HAP-1 (cell line): Measurements from ENCODE around the gene MARK1.
A peak's percentile ranks its signal among the peaks of the same experiment; 100 is the strongest.

Experiments used
- DNase-seq, 2 experiments: peaks; one replicate each; pipeline ENCODE4 v3.0.0-alpha.2; 2016 to 2020; ENCODE audit warnings: low spot score in 2 of 2
- H3K27me3 ChIP-seq: fragments of 250-450 bp; sonication (Bioruptor Pico); 2 replicates; pipeline ENCODE4 v1.5.1; 2020; ENCODE audit warnings: low read depth, mild to moderate bottlenecking, moderate library complexity
- H3K36me3 ChIP-seq: fragments of 250-450 bp; sonication (Bioruptor Pico); replicated peaks from 2 replicates; pipeline ENCODE4 v1.5.1; 2020; ENCODE audit warnings: mild to moderate bottlenecking
- H3K4me1 ChIP-seq: fragments of 250-450 bp; sonication (Bioruptor Pico); 2 replicates; pipeline ENCODE4 v1.5.1; 2020; ENCODE audit warnings: mild to moderate bottlenecking
- H3K4me3 ChIP-seq: fragments of 250-450 bp; sonication (Bioruptor Pico); 2 replicates; pipeline ENCODE4 v1.5.1; 2020; ENCODE audit warnings: mild to moderate bottlenecking, moderate library complexity
- H3K9me3 ChIP-seq: fragments of 250-450 bp; sonication (Bioruptor Pico); 2 replicates; pipeline ENCODE4 v1.5.1; 2020; ENCODE audit warnings: mild to moderate bottlenecking, moderate library complexity
- in situ Hi-C: fragments of 300-500 bp; cut with MboI; formaldehyde crosslinking; loops from 3 replicates; pipeline ENCODE4 v1.14.3; 2020; ENCODE audit warnings: low sequenced_read_pairs, inconsistent platforms, mixed read lengths

The MARK1 gene

GRCh38 chr1:220527908-220528678 is at the start of gene MARK1:
Gene MARK1, plus strand, starts transcription at chr1:220528136. Its CDS starts 687 bp downstream, at chr1:220528823.
- peak; percentile 75 to 88 for DNase-seq
- H3K27me3 ChIP-seq: no peaks in the 10 kb centered on the region
- peaks cover 18% of the 10 kb centered on the region for H3K4me1 ChIP-seq
- in situ Hi-C loops: no loop called here
- H3K36me3 ChIP-seq: no peaks in the 10 kb centered on the region
- H3K4me3 ChIP-seq: peak within 1 kb of the TSS; percentile 72
- H3K9me3 ChIP-seq: no peaks in the 10 kb centered on the region

GRCh38 chr1:220483700-220484099 is 44.2 kb upstream of the MARK1 start:
- in situ Hi-C loops: no loop called here
- no peaks in the 10 kb centered on the region; the same call in 1 of the 2 replicates for H3K27me3 ChIP-seq
- no peaks in the 10 kb centered on the region for H3K36me3 ChIP-seq
- no peaks in the 10 kb centered on the region for H3K4me1 ChIP-seq
- no peak for DNase-seq
- no peak overlapping the region for H3K4me3 ChIP-seq
- no peaks in the 10 kb centered on the region for H3K9me3 ChIP-seq

GRCh38 chr1:220484135-220484534 is 43.8 kb upstream of the MARK1 start:
- DNase-seq: no peak
- H3K4me3 ChIP-seq: no peak overlapping the region
- H3K27me3 ChIP-seq: no peaks in the 10 kb centered on the region; the same call in 1 of the 2 replicates
- in situ Hi-C loops: no loop called here
- no peaks in the 10 kb centered on the region for H3K36me3 ChIP-seq
- no peaks in the 10 kb centered on the region for H3K4me1 ChIP-seq
- H3K9me3 ChIP-seq: no peaks in the 10 kb centered on the region

- Histone ChIP-seq H3K4me1 (no peaks in the 10 kb centered on the region), H3K27me3 (no peaks in the 10 kb centered on the region; the same call in 1 of the 2 replicates), H3K9me3 (no peaks in the 10 kb centered on the region), H3K4me3 (no peak overlapping the region), H3K36me3 (no peaks in the 10 kb centered on the region)
- no peak for DNase-seq
- in situ Hi-C loops: no loop called here
These were observed 42.8 kb upstream of the MARK1 start for GRCh38 chr1:220485131-220485530.

GRCh38 chr1:220485791-220486190 is 42.1 kb upstream of the MARK1 start:
- H3K9me3 ChIP-seq: no peaks in the 10 kb centered on the region
- no peak overlapping the region for H3K4me3 ChIP-seq
- DNase-seq: no peak
- no peaks in the 10 kb centered on the region for H3K4me1 ChIP-seq
- no peaks in the 10 kb centered on the region; the same call in 1 of the 2 replicates for H3K27me3 ChIP-seq
- H3K36me3 ChIP-seq: no peaks in the 10 kb centered on the region
- in situ Hi-C loops: no loop called here

- Histone ChIP-seq H3K27me3 (no peaks in the 10 kb centered on the region), H3K4me1 (no peaks in the 10 kb centered on the region), H3K4me3 (no peak overlapping the region), H3K36me3 (no peaks in the 10 kb centered on the region), H3K9me3 (no peaks in the 10 kb centered on the region)
- in situ Hi-C loops: no loop called here
- DNase-seq: peak in 1 of 2 experiments; percentile 38
These were observed 40.6 kb upstream of the MARK1 start for GRCh38 chr1:220487297-220487820.

- Histone ChIP-seq H3K4me1 (no peaks in the 10 kb centered on the region), H3K9me3 (no peaks in the 10 kb centered on the region), H3K4me3 (no peak overlapping the region), H3K36me3 (no peaks in the 10 kb centered on the region), H3K27me3 (no peaks in the 10 kb centered on the region)
- in situ Hi-C loops: no loop called here
- no peak for DNase-seq
These were observed 36.0 kb upstream of the MARK1 start for GRCh38 chr1:220491891-220492290.

GRCh38 chr1:220497220-220497947 is 30.6 kb upstream of the MARK1 start:
- no peak for DNase-seq
- no peaks in the 10 kb centered on the region for H3K27me3 ChIP-seq
- no peaks in the 10 kb centered on the region for H3K4me1 ChIP-seq
- in situ Hi-C loops: no loop called here
- no peaks in the 10 kb centered on the region for H3K36me3 ChIP-seq
- no peaks in the 10 kb centered on the region for H3K9me3 ChIP-seq
- H3K4me3 ChIP-seq: no peak overlapping the region

GRCh38 chr1:220498188-220498587 is 29.7 kb upstream of the MARK1 start:
- Histone ChIP-seq H3K27me3 (no peaks in the 10 kb centered on the region), H3K36me3 (no peaks in the 10 kb centered on the region), H3K4me3 (no peak overlapping the region), H3K9me3 (no peaks in the 10 kb centered on the region), H3K4me1 (no peaks in the 10 kb centered on the region)
- in situ Hi-C loops: no loop called here
- no peak for DNase-seq

- no peaks in the 10 kb centered on the region for H3K36me3 ChIP-seq
- DNase-seq: no peak
- H3K4me1 ChIP-seq: no peaks in the 10 kb centered on the region
- no peaks in the 10 kb centered on the region for H3K9me3 ChIP-seq
- in situ Hi-C loops: no loop called here
- H3K4me3 ChIP-seq: no peak overlapping the region
- no peaks in the 10 kb centered on the region for H3K27me3 ChIP-seq
These were observed 27.6 kb upstream of the MARK1 start for GRCh38 chr1:220500372-220500771.

GRCh38 chr1:220504329-220504728 is 23.6 kb upstream of the MARK1 start:
- Histone ChIP-seq H3K4me3 (no peak overlapping the region), H3K36me3 (no peaks in the 10 kb centered on the region), H3K9me3 (no peaks in the 10 kb centered on the region), H3K4me1 (no peaks in the 10 kb centered on the region), H3K27me3 (no peaks in the 10 kb centered on the region; the same call in 1 of the 2 replicates)
- in situ Hi-C loops: no loop called here
- DNase-seq: no peak

GRCh38 chr1:220507085-220507484 is 20.9 kb upstream of the MARK1 start:
- no peak for DNase-seq
- in situ Hi-C loops: no loop called here
- Histone ChIP-seq H3K27me3 (no peaks in the 10 kb centered on the region; the same call in 1 of the 2 replicates), H3K36me3 (no peaks in the 10 kb centered on the region), H3K4me3 (no peak overlapping the region), H3K4me1 (no peaks in the 10 kb centered on the region), H3K9me3 (no peaks in the 10 kb centered on the region)

GRCh38 chr1:220511179-220511578 is 16.8 kb upstream of the MARK1 start:
- peak in 1 of 2 experiments; percentile 19 for DNase-seq
- Histone ChIP-seq H3K36me3 (no peaks in the 10 kb centered on the region), H3K9me3 (no peaks in the 10 kb centered on the region), H3K4me3 (no peak overlapping the region), H3K27me3 (no peaks in the 10 kb centered on the region; the same call in 1 of the 2 replicates), H3K4me1 (peaks cover 7% of the 10 kb centered on the region; the same call in 1 of the 2 replicates)
- in situ Hi-C loops: no loop called here

GRCh38 chr1:220511785-220512184 is 16.2 kb upstream of the MARK1 start:
- H3K9me3 ChIP-seq: no peaks in the 10 kb centered on the region
- no peak overlapping the region for H3K4me3 ChIP-seq
- DNase-seq: peak in 1 of 2 experiments; percentile 38
- no peaks in the 10 kb centered on the region for H3K36me3 ChIP-seq
- H3K27me3 ChIP-seq: no peaks in the 10 kb centered on the region; the same call in 1 of the 2 replicates
- H3K4me1 ChIP-seq: peaks cover 12% of the 10 kb centered on the region; the same call in 1 of the 2 replicates
- in situ Hi-C loops: no loop called here
